Psoas muscle (tissue), 8 donors: ENCODE results near the gene USF3. TPM values are rescaled to one million over a fixed set of nuclear protein-coding genes. Genes with fewer than 3 reads are reported as not detected.
A peak's percentile ranks its signal among the peaks of the same experiment; 100 is the strongest.

Experiments
- ATAC-seq, 4 donors: fragments of 200-7000 bp; cut with Tn5 transposase; one replicate each; pipeline ENCODE4 v1.9.1; 2020; ENCODE audit warnings: moderate library complexity in 3 of 4, mild to moderate bottlenecking in 2 of 4
- DNase-seq, 2 donors: peaks; one replicate each; pipeline ENCODE4 v3.0.0-alpha.2; 2020
- H3K27ac ChIP-seq: fragments of 200-600 bp; one replicate; pipeline ENCODE4 v1.8.0; 2022
- H3K27me3 ChIP-seq, 3 donors: fragments of 200-600 bp in 1 of 3; one replicate each; pipeline versions ENCODE4 v1.6.1 to v1.8.0; 2013 to 2022; ENCODE audit warnings: low read length in 2 of 3, mild to moderate bottlenecking in 2 of 3, moderate library complexity in 1 of 3; ENCODE audit not compliant: insufficient read depth in 3 of 3
- H3K36me3 ChIP-seq, 2 donors: fragments of 200-600 bp in 1 of 2; one replicate each; pipeline versions ENCODE4 v1.6.1 to v1.8.0; 2013 to 2022; ENCODE audit warnings: low read depth in 1 of 2, mild to moderate bottlenecking in 1 of 2, moderate library complexity in 1 of 2; ENCODE audit not compliant: insufficient read depth in 1 of 2
- H3K4me1 ChIP-seq: fragments of 200-600 bp; one replicate; pipeline ENCODE4 v1.8.0; 2022
- H3K4me3 ChIP-seq: fragments of 200-600 bp; one replicate; pipeline ENCODE4 v1.8.0; 2022; ENCODE audit warnings: mild to moderate bottlenecking
- H3K9me3 ChIP-seq: fragments of 200-600 bp; one replicate; pipeline ENCODE4 v1.8.0; 2022
- CTCF ChIP-seq: fragments of 200-600 bp; IDR thresholded peaks from one replicate; pipeline ENCODE4 v1.8.0; 2022; ENCODE audit warnings: antibody characterized with exemption
- WGBS, 3 donors: extraction: QIAGEN DNeasy Blood & Tissue Kit; methylation state at CpG; one replicate each; pipeline versions ENCODE4 v1.1.6 to v1.1.7; 2013; 5-methylcytosine and 5-hydroxymethylcytosine counted together
- intact Hi-C, 2 donors: fragments of 100-400 bp; cut with DNase I; formaldehyde crosslinking; loops; one replicate each; pipeline versions ENCODE4 v1.11.0 to v1.14.2; 2022
- long read RNA-seq, 2 donors: library from polyadenylated mRNA; unstranded; transcript quantifications; one replicate each; pipeline ENCODE4 v2.0.0, GENCODE V29; 2021
- polyA plus RNA-seq, 3 donors: library from polyadenylated mRNA; stranded (reverse); fragments of 200-250 nt; gene quantifications; one replicate each; pipeline ENCODE4 v1.2.3, GENCODE V29; 2013
- total RNA-seq, 4 donors: library from RNA; stranded (reverse); fragmentation: NEBNext Ultra II Directional in 2 of 4; extraction: Animal tissue kit (Norgen Biotek cat#: 25700) in 2 of 4; gene quantifications; one replicate each; pipeline versions ENCODE4 v1.2.1 to v1.2.4, GENCODE V29; 2021 to 2023
- donor health status: healthy with polysubstance abuse.
- donor health status: DM: no; HTN: no; CAD: no; lungs with moderate emphysema.
- donor health status: Bipolar disorder and iron deficiency.
- donor health status: healthy.
- donor health status: DM: yes; HTN: yes; CAD: no.
- donor health status: DM: no; HTN: no; CAD: no.
- donor health status: DM: no; HTN: no; CAD: no.
- donor health status: DM: yes; HTN: yes; CAD: no.

Gene USF3
- total RNA-seq (10 to 100 TPM; 17.2 to 35.4 (median 28.4) TPM), polyA plus RNA-seq (10 to 100 TPM in 1 of 3 donors, 1 to 10 TPM in 2; 6.3 to 20.4 (median 9.3) TPM)
- long read RNA-seq, donor 1, partial matches to known transcripts, result 5 of 7 reads
- long read RNA-seq, donor 1, other reads (novel, unspliced or antisense), result 2 of 7 reads
- long read RNA-seq, donor 2, full-length matches to known transcripts, result 2 of 6 reads
- long read RNA-seq, donor 2, partial matches to known transcripts, result 0 of 6 reads
- long read RNA-seq, donor 2, other reads (novel, unspliced or antisense), result 4 of 6 reads

GRCh38 chr3:113695786-113696645 is at the start of gene USF3:
USF3 (minus strand) TSS chr3:113696642; CDS start chr3:113674878, 21,764 bp downstream.
- no peaks in the 10 kb centered on the region for H3K36me3 ChIP-seq
- H3K27ac ChIP-seq, result peak within 1 kb of the TSS; percentile 99
- no peaks in the 10 kb centered on the region for H3K9me3 ChIP-seq
- no peaks in the 10 kb centered on the region for H3K27me3 ChIP-seq
- ATAC-seq, result peak; percentile 76 to 86 (median 84)
- 0 to 1% (median 0%) methylated on average over 26 to 75 of the region's 75 CpGs for WGBS, 3 donors
- H3K4me3 ChIP-seq, result peak within 1 kb of the TSS; percentile 81
- intact Hi-C loops, result loop anchor here (2.0 to 5.0 kb wide), 3 partner anchors 35 to 49 kb away; no protein-coding TSS in a partner anchor
- peaks cover 51% of the 10 kb centered on the region for H3K4me1 ChIP-seq
- peak; percentile 61 for TF ChIP-seq CTCF
- DNase-seq, result peak; percentile 76 to 87

GRCh38 chr3:113745756-113746547 is 49.5 kb upstream of the USF3 start, which contains the start of gene NAA50:
NAA50 (minus strand) TSS chr3:113746249; CDS start chr3:113745949, 300 bp downstream.
- intact Hi-C loops, result loop anchor here (2.0 to 10.0 kb wide), 5 partner anchors 49 to 231 kb away; partner anchors contain the start of genes GRAMD1C (in 1 of the 2), SPICE1 (in 1 of the 2) and USF3 (in 1 of the 2)
- Histone ChIP-seq H3K4me1 (peaks cover 58% of the 10 kb centered on the region), H3K27ac (peak within 1 kb of the TSS; percentile 99), H3K9me3 (no peaks in the 10 kb centered on the region), H3K4me3 (peak within 1 kb of the TSS; percentile 89), H3K36me3 (no peaks in the 10 kb centered on the region), H3K27me3 (no peaks in the 10 kb centered on the region)
- peak; percentile 89 to 94 (median 91) for ATAC-seq
- TF ChIP-seq CTCF, result no peak
- peak; percentile 95 to 97 for DNase-seq
- 0 to 1% (median 0%) methylated on average over 55 to 72 of the region's 72 CpGs for WGBS, 3 donors

GRCh38 chr3:113744941-113745755 is 48.7 kb upstream of the USF3 start:
- peak; percentile 76 to 80 (median 78) for ATAC-seq
- TF ChIP-seq CTCF, result peak; percentile 53
- intact Hi-C loops, result loop anchor here (2.0 to 10.0 kb wide), 8 partner anchors 48 to 248 kb away; partner anchors contain the start of genes USF3 (in 2 of the 2), GRAMD1C (in 1 of the 2) and SPICE1 (in 1 of the 2)
- 0 to 1% (median 1%) methylated on average over 35 of the region's 35 CpGs for WGBS, 3 donors
- Histone ChIP-seq H3K36me3 (no peaks in the 10 kb centered on the region), H3K4me3 (peak overlapping the region; percentile 89), H3K27me3 (no peaks in the 10 kb centered on the region), H3K27ac (peak overlapping the region; percentile 99), H3K4me1 (peaks cover 63% of the 10 kb centered on the region), H3K9me3 (no peaks in the 10 kb centered on the region)
- peak; percentile 67 to 86 for DNase-seq
